ENCODE results near the gene RBFA.

The RBFA gene

DNA sequence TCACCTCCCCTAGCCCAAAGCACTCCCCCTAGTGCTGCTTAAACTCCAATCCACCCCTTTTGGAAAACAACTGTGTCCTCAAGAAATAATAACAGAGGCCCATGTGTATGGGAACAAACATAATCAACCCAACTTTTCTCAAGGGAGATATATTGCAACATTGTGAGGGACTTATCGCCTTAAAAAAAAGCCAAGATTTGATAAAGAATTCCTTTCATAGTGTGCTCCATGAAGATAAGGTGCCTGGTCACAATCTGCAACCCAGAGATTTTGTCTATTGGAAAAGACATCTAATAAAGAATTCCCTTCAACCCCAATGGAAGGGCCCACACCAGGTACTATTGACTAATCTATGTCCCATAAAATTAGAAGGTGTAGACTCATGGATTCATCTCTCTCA is 4.5 kb upstream of the RBFA start:
- DNase-seq (ENCODE audit: low spot score): no peak

DNA sequence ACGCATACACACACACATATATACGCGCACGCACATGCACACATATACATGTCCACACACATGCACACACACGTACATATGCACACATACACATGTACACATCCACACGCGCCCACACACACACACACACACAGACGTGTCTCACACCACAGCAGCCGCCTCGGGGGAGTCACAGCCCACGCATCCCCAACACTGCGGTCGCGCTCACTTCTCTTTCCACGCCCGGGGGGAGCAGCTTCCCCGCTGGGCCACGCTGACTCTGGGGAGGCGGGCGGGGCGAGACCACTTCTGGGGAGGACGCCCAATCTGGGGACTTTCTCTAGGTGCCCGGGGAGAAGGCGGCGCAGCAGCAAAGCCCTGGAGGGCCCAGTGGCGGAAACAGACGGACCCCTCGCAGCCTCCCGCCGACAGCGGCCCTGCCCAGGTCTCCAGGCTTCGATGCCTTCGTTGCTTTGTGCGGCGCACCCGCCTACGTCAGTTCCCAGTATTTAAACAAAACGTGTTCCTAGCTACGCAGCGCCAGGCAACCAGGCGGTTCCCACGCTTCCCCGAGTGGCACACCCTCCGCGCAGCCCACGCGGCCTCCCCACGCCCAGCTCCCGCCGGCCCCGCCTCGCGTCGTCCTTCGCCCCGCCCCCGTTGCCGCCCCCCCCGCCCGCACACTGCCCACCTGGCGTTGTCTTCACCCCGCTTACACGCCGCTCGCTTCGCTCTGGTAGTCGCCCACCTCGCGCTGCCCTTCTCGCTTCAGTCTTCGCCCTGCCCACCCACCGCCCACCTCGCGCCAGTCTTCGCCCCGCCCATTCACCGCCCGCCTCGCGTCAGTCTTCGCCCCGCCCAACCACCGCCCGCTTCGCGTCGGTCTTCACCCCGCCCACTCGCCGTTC is 810 bp upstream of the RBFA start:
- DNase-seq (ENCODE audit: low spot score): peak; percentile 15

DNA sequence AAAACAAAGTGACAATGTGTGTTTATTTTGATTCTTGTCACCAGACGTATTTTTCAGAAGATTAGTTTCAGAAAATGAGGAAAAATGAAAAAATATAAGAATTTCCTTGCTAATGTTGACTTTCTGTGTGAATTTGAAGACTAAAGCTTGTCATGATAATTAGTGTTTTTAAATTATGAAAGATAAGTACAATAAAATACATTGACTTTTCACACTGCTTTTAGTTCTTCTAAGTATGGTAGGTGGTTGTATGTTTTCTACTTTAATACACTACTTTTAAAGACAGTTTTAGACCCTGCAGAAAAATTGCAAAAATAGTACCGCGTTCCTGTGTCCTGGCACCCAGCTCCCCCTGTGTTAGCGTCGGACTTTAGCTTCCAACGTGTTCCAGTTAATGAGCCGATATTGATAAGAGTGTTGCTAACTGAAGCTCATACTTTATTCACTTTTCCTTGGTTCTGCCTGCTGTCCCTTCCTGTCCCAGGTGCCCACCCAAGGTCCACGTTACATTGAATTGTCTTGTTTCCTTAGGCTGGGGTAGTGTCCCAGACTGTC is 695 bp downstream of the RBFA start:
- peak; percentile 24 for DNase-seq (ENCODE audit: low spot score)

DNA sequence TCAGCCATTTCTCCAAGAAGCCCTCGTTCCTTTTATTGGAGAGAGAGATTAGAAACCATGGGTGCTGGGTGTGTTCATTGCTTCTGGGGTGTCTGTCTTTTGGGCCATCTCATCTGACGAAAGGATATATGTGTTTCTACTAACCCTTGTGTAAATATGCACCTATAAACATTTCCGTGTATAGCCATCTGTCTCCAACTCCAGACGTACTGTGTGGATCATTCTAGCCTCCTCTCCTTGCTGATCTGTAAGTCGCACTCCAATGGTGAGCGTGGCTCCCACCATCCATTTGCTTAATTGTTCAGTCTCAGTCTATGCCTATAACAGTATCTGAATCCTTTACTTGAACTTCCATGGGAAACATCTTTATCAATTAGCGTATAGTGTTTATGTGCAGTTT is 1.8 kb downstream of the RBFA start:
- no peak for DNase-seq (ENCODE audit: low spot score)

DNA sequence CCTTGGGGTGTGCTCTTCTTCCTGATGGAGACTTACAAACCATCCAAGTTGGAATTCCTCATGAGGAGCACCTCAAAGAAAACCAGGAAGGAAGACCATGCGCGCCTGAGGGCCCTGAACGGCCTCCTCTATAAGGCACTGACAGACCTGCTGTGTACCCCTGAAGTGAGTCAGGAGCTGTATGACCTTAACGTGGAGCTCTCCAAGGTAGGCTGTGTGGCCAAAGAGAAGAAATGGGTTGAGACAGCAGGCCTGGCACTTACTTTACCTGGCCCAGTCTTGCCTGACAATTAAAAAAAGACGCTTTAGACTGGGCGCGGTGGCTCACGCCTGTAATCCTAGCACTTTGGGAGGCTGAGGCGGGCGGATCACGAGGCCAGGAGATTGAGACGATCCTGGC is 3.1 kb downstream of the RBFA start:
- DNase-seq (ENCODE audit: low spot score): no peak

DNA sequence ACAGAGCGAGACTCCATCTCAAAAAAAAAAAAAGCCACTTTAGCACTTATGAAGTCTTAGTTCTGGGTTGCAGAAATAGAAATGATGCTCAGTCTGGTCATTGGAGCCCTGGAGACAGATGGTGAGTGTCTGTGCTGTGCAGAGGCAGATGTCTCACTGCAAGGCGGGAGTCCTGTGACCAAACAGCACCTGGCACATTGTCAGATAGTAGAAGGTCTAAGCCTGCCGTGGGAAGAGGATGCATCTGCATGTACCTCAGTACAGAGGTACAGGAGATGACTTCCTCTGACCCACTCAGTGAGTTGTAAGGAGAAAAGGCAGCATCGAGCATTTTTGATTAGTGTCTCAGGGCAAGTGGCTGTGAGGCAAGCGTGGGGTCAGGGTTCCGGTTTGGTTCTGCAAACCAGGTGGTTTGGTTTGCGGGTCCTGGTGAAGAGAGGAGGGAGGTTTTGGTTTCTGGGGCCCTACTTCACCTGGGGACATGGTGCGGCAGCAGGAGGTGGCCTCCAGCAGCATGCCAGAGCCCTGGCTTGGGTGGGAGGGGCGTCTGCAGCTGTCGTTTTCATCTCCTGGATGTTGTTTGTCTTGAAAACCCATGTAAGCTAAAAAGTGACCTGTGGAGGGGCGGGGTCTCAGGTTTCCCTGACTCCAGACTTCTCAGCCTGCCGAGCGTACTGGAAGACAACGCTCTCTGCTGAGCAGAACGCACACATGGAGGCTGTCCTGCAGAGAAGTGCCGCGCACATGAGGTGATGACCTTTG is 3.8 kb downstream of the RBFA start:
- DNase-seq (ENCODE audit: low spot score): no peak

DNA sequence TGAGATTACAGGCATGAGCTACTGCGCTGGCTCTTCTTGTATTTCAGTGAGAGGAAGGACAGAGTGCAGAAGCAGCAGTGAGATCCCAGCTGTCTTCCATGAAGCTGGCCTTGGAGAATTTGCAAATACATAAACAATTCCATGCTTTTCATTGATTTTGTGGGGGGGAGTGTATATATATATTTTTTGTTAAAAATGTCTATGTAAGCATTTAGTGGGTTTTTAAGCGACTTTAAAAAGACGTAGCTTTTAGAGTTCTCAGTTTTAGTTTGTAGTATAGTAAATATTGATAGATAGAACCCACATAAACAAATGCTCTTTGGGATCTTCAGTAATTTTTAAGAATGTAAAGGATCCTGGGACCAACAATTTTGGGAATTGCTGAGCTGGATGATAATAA is 6.3 kb downstream of the RBFA start:
- DNase-seq (ENCODE audit: low spot score): no peak

DNA sequence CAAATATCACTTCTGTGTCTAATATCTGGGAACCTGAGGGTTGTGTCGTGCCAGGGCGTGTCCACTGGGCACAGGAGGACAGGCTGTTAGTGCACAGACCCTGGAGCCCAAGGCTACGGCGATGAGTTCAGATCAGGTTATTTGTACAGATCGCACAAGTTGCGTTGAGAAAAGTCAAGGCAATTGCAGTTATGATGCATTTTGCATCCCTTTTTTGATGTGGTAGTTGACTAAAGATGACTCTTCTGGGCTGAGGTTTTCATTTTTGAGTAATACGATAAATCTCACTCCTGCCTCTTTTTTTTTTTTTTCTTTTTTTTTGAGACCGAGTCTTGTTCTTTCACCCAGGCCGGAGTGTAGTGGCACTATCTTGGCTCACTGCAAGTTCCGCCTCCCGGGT is 7.2 kb downstream of the RBFA start:
- no peak for DNase-seq (ENCODE audit: low spot score)

DNA sequence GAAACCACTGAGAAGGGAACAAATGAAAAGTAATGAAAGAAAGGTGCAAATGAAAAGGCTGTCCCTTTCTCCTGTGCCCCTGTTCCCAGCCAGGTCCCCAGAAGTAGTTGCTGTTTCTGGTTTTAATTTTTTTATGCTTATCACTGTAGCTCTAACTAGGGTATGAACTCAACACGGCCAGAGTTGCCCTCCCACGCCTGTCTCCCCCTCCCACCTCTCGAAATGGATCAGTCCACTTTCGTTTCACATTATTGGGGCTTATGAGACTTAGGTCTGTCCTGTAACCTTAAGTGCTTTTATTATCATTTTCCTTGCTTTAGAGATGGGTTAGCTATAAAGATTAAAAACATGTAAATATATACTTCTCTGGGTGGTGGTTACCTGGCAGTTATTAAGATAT is 8.6 kb downstream of the RBFA start:
- no peak for DNase-seq (ENCODE audit: low spot score)

DNA sequence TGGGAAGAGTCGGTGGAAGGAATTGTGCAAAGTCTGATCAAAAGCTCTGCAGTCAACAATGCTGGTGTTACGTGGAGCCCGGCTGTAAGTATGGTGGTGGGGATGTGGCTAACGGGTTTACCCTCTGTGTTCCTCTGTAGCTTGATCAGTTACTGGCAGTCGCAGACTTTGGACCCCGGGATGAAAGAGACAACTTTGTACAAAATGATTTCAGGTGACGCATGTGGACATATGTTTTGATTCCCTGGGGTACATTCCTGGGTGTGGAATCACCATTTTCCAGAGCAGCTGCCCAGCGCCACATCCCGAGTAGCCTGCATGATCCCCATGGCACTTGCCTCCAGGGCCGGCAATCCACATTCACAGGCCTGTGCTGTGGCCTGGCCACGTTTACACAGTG is 9.8 kb downstream of the RBFA start:
- no peak for DNase-seq (ENCODE audit: low spot score)

DNA sequence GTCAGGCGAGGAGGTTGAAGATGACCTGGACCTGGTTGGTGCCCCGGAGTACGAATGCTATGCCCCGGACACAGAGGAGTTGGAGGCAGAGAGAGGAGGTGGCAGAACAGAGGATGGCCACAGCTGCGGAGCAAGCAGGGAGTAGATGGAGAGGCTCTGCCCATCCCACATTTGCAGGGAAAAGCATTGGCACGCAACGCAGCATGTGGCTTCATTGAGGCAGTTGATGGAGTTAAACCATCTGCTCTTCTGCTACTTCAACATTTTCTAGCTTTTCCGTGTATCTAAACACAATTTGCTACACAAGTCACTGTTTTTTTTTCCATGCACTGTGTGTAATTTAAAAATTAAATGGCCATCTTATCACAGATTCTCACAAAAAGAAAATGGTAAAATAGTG is 11.8 kb downstream of the RBFA start:
- peak; percentile 20 for DNase-seq (ENCODE audit: low spot score)

DNA sequence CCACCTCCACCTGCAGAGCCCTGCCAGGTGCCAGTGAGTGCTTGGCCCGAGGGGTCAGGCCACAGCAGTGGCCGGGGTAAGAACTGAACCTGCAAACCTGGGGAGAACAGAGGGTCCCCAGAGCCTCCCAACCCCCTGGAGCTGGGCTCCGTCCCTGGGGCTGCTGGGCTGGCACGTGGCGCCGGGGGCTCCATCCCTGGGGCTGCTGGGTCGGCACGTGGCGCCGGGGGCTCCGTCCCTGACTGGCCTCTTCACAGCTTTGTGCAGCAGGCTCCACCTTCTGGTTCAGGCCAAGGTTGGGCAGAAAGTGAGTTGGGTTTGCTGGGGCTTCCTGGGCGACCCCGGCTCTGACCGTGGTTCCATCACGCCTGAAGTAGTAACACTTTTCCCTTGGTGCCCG is 12.2 kb downstream of the RBFA start:
- no peak for DNase-seq (ENCODE audit: low spot score)

DNA sequence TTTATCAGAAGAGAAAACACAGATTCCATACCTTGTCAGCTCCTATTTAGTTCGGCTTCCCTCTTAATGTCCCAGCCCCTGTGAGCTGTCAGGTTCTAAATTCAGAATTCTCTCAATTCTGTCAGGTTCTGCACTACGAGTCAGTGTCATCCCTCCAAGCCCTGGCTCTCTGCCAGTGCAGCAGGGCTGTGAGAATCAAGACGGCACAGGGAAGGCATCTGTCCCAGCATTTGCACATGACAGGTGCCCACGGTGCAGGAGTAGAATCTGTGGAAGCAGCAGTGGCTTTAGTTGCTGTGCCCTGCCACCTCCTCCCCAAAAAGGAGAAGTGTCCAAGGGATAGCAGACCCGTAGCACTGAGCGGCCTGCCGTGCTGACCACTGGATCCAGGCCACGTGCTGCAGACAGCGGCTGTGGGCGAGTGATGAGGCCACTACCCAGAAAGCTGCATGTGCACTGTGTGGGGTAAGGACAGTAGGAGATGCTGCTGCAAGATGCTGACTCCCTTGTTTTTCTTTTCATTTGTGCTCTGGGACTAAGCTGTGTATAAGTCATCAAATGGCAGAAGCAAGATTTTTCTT is 12.8 kb downstream of the RBFA start:
- DNase-seq (ENCODE audit: low spot score): no peak

DNA sequence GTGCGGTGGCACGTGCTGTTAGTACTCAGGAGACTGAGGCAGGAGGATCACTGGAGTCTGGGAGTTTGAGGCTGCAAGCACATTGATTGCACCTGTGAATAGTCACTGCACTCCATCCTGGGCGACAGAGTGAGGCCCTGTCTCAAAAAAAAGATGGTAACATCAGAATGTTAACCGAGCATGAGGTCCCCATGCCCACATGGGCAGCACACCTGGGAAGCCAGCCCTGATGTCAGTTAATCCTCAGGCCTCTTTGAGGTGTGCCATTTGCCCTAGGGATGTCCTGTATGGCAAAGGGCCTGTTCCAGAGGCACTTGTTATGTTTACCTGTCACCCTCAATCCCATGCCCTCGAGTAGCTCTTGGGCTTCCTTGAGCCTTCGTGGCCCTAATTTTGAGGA is 16.6 kb downstream of the RBFA start:
- DNase-seq (ENCODE audit: low spot score): no peak

DNA sequence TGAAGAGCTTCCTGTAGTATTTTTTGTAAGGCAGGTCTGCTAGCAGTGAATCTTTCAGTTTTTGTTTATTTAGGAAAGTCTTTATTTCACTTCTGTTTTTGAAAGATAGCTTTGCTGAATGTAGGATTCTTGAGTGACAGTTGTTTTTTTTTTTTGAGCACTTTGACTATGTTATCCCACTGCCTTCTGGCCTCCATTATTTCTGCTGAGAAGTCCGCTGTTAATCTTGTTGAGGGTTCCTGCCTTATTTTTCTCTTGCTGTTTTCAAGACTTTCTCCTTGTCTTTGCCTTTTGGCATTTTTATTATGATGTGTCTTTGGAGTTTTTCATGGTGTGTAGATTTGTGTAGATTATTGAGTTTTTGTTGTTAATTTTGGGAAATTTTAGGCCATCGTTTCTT is 21.9 kb downstream of the RBFA start:
- no peak for DNase-seq (ENCODE audit: low spot score)

DNA sequence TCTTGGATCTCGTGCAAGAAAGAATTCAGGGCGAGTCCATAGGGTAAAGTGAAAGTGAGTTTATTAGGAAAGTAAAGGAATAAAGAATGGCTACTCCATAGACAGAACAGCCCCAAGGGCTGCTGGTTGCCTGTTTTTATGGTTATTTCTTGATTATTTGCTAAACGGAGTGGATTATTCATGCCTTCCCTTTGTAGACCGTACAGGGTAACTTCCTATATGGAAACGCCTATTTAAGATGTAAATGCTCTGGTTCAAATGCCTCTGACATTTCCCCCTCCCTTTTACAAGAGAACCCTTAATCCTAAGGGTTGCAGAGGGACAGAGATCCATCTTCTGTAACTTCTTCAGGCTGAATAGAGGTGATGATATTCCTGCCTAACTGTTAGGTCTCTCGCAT is 25.7 kb downstream of the RBFA start:
- DNase-seq (ENCODE audit: low spot score): no peak

DNA sequence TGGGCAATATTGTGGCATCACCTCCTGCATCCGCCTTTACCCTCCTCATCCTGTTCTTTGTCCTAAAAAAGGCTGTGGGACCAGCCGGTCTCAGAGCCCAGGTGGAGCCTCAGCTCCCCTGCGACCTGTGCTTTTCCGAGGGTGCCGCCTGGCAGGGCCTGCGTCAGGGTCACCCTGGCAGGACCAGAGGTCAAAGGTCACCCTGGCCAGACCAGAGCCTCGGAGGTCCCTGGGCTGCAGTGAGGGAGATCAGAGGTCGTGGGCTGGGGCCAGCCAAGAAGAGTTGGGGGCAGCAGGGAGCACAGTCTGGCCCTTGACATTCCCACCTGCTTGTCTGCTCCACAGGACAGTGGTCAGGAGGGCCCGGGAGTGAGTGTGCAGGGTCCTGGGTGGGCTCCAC is 31.5 kb downstream of the RBFA start:
- DNase-seq (ENCODE audit: low spot score): no peak

DNA sequence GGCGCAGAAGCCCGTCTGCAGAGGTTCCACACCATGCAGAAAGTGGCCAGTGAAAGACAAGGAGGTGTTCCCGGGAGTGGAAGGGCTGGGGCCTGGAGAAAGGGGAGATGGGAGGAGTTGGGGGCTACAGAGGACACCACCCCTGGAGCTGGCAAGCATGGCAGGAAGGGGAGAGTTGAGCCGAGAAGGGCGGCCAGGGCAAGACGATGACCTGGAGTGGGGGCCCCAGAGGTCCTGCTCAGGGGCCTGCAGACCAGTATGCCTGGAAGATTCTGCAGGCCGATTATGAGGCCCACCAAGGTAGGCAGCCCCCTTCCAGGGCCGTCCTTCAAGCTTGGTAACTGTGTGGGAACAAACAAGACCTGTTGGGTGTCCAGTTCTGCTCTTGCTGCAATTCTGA is 33.1 kb downstream of the RBFA start:
- no peak for DNase-seq (ENCODE audit: low spot score)

DNA sequence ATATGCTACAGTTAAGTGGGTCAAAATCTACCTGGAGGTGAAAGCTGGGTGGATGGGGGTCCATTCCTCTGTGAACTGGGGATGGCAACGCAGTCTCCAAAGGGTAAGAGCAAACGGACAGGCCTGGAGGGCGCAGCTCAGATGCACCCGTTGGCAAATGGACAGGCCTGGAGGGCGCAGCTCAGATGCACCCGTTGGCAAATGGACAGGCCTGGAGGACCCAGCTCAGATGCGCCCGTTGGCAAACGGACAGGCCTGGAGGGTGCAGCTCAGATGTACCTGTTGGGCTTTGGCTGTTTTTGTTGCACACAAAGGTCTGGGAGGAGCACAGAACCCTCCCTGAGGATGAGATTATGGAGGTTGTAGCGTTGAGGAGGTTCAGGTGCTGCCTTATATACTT is 33.7 kb downstream of the RBFA start:
- no peak for DNase-seq (ENCODE audit: low spot score)

DNA sequence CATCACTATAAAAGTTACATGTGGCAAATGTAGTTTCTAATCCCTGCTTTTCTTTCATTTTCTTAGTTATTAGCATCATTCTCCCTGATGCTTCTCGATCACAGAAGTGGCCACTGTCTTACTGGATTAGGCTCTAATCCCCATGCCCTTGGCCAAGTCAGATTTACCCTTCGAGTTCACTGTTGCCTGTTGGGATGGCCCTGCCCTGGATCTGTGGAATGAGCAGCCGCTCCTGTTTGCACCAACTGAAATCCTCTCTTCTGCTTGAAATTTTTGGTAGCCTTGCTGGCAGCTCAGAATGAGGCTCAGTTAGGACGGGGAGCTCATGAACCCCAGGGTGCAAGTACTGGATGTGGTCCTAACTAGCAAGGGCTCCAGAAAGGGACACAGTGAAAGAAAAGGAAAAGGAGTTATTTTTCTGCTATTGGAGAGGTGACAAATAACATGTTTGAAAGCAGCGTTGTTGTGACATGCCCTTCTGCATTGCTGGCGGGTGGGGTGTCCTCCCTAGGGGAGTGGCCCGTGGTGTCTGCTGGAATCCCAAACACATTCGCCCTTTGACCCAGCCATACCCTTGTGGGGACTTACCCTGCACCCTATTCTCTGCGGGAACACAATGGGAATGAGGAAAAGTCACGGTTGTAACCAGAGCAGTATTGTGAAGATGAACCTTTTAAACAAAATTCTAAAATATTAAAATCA is 34.5 kb downstream of the RBFA start:
- no peak for DNase-seq (ENCODE audit: low spot score)

DNA sequence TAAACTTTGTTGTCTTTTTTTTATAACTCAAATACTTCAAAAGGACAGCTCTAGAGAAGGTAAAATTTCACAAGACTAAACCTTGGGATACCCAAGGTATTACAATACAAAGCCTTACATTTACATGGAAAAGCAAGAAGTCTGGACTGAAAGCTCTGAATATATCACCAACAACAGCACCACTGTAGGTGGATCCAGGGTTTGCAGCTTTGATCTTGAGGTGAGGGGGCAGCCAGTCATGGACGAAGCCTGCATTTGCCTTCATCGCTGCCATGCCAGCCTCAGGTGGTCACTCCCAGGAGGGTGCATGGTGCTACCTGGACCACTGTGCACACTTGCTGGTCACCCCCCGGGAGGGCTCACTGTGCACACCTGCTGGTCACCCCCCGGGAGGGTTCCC is 36.6 kb downstream of the RBFA start:
- no peak for DNase-seq (ENCODE audit: low spot score)

DNA sequence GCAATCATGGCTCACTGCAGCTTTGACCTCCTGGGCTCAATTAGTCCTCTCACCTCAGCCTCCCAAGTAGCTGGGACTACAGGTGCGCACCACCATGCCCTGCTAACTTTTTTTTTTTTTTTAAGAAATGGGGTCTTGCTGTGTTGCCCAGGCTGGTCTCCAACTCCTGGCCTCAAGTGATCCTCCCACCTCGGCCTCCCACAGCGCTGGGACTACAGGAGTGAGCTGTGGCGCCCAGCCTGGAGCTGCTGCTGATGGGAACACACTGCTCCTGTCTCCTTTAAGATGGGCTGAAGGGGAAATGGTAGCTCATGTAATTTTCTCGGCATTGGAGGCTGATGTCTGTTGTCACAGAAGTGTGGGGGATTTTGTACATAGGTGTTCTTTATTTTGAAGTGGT is 39.9 kb downstream of the RBFA start:
- no peak for DNase-seq (ENCODE audit: low spot score)

Data from pons (tissue), 1 donor.